Stimulated activated CD4-positive, alpha-beta T cell treated with anti-CD3 and anti-CD28 coated beads, Interleukin-2, amount 100 ng/mL, for 48 hours (primary cell): ENCODE measurements around the gene AVL9.

Experiments
- DNase-seq, 2 donors: peaks; one replicate each; pipeline ENCODE4 v3.0.0-alpha.2; 2020

AVL9 gene

DNA sequence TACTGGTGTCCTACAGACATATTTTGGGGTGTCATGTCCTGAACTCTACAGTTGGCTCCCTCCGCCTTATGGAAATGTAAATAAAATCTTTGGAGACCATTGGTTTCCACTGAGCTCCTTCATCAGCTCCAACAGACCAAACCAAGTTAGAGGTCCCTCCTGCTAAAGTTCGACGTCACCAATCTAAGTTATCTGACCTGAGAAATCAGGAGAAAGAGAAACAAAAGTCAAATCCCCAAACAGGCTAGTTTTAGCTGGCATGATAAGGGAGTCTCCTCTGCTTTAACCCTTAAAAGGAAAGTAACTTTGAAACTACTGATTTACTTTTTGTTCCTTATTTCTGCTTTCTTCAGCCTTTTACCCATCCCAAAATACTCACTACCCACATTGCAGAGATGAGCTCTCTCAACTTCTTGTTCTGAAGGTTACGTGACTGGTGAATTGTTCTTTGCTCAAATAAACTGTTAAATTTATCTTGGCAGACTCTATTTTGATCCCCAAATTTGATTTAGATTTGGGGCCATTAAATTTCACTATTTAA lies 39.9 kb downstream of the AVL9 start:
- DNase-seq, result no peak

- no peak for DNase-seq
Measured at GRCh38 chr7:32536016-32536415, 40.7 kb downstream of the AVL9 start.

DNA sequence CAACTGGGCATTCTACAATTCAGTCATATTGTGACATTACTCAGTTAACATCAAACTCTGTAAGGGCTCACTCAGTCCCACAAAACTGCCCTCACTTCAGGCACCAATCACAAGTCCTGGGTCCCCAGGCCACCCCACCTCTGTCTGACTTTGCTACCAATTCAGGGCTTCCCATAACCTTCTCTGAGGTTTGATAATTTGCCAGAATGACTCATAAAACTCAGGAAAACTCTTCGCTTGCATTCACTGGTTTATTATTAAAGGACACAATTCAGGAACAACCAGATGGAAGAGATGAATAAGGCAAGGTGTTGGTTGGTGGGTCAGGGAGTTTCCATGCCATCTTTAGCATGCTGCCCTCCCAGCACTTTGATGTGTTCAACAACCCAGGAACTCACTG lies 41.3 kb downstream of the AVL9 start:
- DNase-seq, result no peak

DNA sequence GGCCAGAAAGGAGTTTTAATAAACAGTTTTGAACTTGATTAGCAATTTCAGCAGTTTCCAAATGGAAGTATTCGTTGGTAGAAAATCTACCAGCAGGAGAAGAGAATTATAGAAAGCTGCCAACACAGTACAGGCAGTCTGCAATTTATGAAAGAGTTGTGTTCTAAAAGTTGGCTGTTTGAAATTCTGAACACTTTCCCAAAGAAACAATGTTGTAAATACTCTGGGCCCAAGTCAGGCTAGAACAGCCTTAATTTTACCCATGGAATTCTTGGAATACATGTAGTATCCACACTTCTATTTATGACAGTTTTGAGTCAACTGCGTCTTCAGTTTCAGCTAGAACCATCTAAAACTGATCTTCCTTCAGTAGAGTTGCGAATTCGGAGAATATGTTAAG lies 42.5 kb downstream of the AVL9 start:
- no peak for DNase-seq

- no peak for DNase-seq
Measured at GRCh38 chr7:32539366-32539765, 44.1 kb downstream of the AVL9 start.

GRCh38 chr7:32539919-32540531 lies 44.7 kb downstream of the AVL9 start:
- no peak for DNase-seq

DNA sequence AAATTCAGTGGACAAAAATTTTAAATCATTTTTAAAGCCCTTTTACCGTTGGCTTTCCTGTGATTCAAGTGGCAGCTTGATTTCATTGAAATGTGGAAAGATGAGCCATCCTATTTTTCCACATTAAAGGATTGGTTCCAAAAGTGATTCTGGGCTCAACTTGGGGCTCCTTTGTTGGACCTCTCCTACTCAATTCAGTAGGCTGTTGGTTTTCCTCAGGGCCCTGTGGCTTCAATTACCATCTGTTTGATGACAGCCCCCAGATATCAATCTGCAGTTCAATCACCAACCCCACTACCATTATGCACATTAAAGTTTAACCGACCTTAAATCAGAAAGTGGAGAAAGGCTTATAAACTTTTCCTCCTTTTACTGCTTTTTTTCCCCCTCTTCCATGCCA lies 47.3 kb downstream of the AVL9 start:
- DNase-seq, result no peak

DNA sequence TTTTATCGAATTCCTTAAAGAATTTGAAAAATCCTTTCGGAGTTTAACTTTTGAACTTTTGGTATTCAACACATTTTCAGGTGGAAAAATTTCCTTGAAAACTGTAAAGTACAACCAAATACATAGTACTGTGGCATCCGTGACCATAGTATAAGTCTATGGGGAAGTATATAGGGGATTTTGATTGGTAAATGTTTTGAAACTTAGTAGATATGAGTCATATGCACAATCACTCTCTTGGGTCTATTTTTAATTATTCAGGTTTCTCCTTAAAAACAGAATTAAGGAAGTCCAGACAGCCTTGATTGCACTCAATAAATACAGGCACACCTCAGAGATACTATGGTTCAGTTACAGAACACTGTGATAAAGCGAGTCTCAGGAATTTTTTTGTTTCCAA lies 64.2 kb downstream of the AVL9 start:
- DNase-seq, result no peak

DNA sequence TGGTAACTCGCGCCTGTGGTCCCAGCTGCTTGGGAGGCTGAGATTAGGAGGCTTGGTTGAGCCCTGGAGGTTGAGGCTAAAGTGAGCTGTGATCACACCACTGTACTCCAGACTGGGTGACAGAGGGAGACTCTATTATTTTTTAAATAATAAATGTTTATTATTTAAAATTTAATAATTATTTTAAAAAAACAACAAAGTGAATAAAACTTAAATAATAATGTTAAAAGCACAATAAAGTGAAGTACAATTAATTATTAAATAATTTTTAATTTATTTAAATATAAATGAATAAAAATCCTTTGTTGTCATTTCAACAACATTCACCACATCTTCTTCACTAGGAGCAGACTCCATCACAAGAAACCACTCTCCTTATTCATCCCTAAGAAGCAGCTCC lies 64.8 kb downstream of the AVL9 start:
- DNase-seq, result no peak

DNA sequence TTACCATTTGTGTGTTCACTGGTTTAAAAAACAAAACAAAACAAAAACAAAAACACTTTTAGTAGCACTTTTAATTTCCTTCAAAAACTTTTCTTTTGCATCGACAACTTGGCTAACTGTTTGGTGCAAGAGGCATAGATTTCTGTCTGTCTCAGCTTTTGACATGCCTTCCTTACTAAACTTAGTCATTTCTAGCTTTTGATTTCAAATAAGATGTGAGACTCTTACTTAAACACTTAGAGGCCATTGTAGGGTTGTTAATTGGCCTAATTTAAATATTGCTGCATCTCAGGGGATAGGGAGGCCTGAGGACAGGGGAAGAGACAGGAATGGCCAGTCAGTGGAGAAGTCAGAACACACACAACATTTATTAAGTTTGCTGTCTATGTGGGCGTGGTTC lies 66.3 kb downstream of the AVL9 start:
- no peak for DNase-seq

GRCh38 chr7:32564542-32564941 lies 69.3 kb downstream of the AVL9 start:
- no peak for DNase-seq

- DNase-seq, result no peak
Measured at GRCh38 chr7:32569388-32570289, 74.3 kb downstream of the AVL9 start.

DNA sequence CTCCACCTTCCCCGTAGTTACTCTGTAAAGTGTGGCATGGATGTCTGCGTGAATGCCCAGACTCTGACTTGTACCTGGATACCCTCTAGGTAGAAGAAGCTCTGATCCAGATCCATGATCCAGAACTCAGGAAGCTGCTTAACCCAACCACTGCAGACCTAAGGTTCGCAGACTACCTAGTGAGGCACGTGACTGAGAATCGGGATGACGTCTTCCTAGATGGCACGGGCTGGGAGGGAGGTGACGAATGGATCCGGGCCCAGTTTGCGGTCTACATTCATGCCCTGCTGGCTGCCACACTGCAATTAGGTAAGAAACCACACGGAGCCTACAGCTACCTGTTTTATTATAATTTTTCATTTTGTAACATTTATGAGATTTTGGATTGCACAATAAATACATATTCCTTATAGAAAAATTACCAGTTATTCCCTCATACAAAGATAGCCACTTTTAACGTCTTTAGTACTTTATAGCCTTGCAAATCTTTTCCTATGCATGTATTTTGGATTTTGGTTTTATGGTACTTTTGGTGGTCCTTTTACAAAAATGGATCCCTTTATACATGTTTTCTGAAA lies 77.9 kb downstream of the AVL9 start:
- no peak for DNase-seq

DNA sequence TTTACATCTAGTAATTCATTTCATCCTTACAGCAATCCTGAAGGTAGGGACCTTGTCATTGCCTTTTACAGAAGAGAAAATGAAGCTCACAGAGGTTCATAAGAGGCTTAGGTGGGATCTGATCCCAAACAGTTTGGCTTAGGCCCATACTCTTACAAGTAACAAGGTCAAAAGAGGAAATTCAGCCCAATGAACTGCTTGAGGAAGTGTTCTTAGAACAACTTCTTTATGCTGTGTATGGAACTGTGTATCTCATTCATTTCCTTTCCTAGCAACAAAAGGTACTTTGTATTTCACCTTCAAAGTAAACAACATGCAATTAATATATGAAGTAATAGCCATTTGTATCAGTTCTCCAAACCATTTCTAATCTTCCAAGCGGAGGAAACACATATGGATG lies 79.3 kb downstream of the AVL9 start:
- no peak for DNase-seq

- no peak for DNase-seq
Measured at GRCh38 chr7:32577421-32577820, 82.1 kb downstream of the AVL9 start.

DNA sequence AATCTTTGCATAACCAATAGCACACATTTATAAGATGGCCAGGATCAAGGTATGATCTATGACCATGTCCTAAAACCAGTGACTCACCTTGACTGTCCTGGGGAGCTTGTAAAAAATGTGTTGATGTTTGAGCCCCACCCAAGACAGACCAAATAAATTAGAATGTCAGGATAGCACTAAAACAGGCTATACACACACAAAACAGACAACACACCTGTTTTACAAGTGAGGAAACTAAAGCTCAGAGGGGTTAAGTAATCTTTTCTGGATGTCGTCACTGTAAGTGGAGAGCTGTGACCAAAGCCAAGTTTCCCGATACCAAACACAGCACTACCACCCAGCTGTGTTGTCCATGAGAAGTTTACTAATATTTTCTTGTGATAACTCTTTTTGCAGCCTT lies 84.5 kb downstream of the AVL9 start:
- no peak for DNase-seq

GRCh38 chr7:32580646-32581045 lies 85.4 kb downstream of the AVL9 start:
- DNase-seq, result no peak

DNA sequence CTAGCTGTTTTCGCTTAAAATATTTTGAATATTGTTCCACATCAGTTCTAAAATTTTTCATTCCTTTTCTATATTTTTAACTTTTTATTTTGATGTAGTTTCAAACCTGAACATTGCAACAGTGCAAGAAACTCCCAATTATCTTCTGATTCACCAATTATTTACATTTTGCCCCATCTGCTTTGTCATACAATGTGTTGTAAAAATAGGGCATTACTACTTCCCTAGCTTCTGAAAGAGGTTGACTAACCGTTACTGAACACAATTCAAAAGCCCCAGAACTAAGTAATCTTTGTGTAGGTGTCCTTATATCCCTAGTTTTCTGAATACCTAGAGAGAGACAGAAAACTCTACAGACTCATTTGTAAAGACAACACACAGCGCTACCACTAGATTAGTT lies 86.7 kb downstream of the AVL9 start:
- DNase-seq, result no peak

- no peak for DNase-seq
Measured at GRCh38 chr7:32583791-32584190, 88.5 kb downstream of the AVL9 start.

- no peak for DNase-seq
Measured at GRCh38 chr7:32586291-32587221, 91.3 kb downstream of the AVL9 start.

DNA sequence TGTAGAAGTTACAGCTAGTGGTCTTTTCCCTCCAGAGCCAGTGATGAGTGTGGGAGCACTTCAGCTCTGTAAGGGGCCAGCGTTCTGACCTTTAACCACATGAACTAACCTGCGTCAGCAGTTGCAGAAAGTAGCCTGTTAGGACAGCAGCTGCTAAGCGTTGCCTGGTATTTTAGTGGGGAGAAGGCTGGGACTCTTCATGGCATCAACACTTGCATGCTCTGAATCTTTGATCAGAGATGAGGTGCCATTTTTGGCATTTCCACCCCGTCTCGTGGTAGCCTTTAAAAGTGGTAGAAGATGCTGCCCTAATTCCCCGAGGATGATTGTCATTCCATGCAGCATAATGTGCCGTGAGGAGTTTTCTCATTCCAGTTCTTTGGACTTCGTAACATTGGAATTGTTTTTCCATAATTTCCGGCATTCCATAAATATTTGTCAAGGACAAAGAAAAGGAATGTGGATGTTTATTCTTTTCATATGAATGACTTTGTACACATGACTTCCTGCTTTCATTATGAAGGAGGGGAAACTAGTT lies 92.2 kb downstream of the AVL9 start:
- DNase-seq, result no peak

GRCh38 chr7:32588657-32589056 lies 93.4 kb downstream of the AVL9 start:
- no peak for DNase-seq

GRCh38 chr7:32591938-32592337 lies 96.6 kb downstream of the AVL9 start:
- DNase-seq, result no peak
